Panc1 (cell line): Measurements from ENCODE around the gene NINJ2. TPM values are rescaled to one million over a fixed set of nuclear protein-coding genes. Genes with fewer than 3 reads are reported as not detected.

Experiments
- ATAC-seq: fragments of 200-7000 bp; cut with Tn5 transposase; 2 replicates; pipeline ENCODE4 v1.9.1; 2020; ENCODE audit warnings: mild to moderate bottlenecking, moderate library complexity
- BruUV-seq: library from RNA; stranded (reverse); fragments of 400-500 nt; replicated peaks from 2 replicates; lab custom pipeline; 2021; lab: Mats Ljungman, UMichigan
- CTCF ChIA-PET: fragments of 300-600 bp; sonication (Branson Sonifier 250); formaldehyde crosslinking; loops from one replicate; lab custom pipeline; 2022; ENCODE audit warnings: antibody characterized with exemption; lab: Charles Lee
- POLR2A ChIA-PET: fragments of 300-600 bp; sonication (Branson Sonifier 250); formaldehyde crosslinking; loops from one replicate; lab custom pipeline; 2022; ENCODE audit warnings: antibody characterized with exemption; lab: Charles Lee
- DNase-seq: peaks from one replicate; pipeline ENCODE4 v3.0.0-alpha.2; 2010; ENCODE audit warnings: low read depth, low spot score
- H3K27ac ChIP-seq: 2 replicates; pipeline ENCODE4 v1.5.1; 2011; ENCODE audit warnings: mild to moderate bottlenecking, low read length, inconsistent platforms
- H3K27me3 ChIP-seq: fragments of 200-500 bp; sonication (Bioruptor generic); 2 replicates; pipeline ENCODE4 v1.6.0; 2014; ENCODE audit warnings: low read length, inconsistent platforms; ENCODE audit not compliant: control insufficient read depth, insufficient read depth
- H3K36me3 ChIP-seq: fragments of 200-500 bp; sonication (Bioruptor generic); 2 replicates; pipeline ENCODE4 v1.5.1; 2014; ENCODE audit warnings: inconsistent platforms, mild to moderate bottlenecking, low read length, moderate library complexity; ENCODE audit not compliant: control insufficient read depth, insufficient read depth
- H3K4me1 ChIP-seq: 2 replicates; pipeline ENCODE4 v1.5.1; 2011; ENCODE audit warnings: inconsistent platforms, mild to moderate bottlenecking, low read length, moderate library complexity; ENCODE audit not compliant: control insufficient read depth, insufficient read depth
- H3K4me3 ChIP-seq, 2 experiments: 2 replicates each; pipeline ENCODE4 v1.5.1; 2011 to 2012; ENCODE audit warnings: low read depth in 2 of 2, low read length in 2 of 2, mild to moderate bottlenecking in 2 of 2, inconsistent platforms in 1 of 2, moderate library complexity in 1 of 2
- H3K9me3 ChIP-seq: fragments of 200-500 bp; sonication (Bioruptor generic); 2 replicates; pipeline ENCODE4 v1.5.1; 2014; ENCODE audit warnings: low read depth, mild to moderate bottlenecking, inconsistent platforms, low read length, moderate library complexity; ENCODE audit not compliant: control insufficient read depth, insufficient read depth
- CTCF ChIP-seq: fragments of 450-650 bp; IDR thresholded peaks from 2 replicates; pipeline ENCODE4 v1.5.1; 2017; ENCODE audit warnings: mild to moderate bottlenecking
- POLR2AphosphoS5 ChIP-seq: IDR thresholded peaks from 2 replicates; pipeline ENCODE4 v1.6.1; 2012; ENCODE audit warnings: mild to moderate bottlenecking, low read depth, low read length, moderate library complexity
- REST ChIP-seq, 2 experiments: IDR thresholded peaks; 2 replicates each; pipeline ENCODE4 v1.6.1; 2011 to 2012; ENCODE audit warnings: low read depth in 2 of 2, control low read depth in 1 of 2, low read length in 1 of 2, mild to moderate bottlenecking in 1 of 2, moderate library complexity in 1 of 2; ENCODE audit not compliant: insufficient read depth in 1 of 2
- SIN3A ChIP-seq: IDR thresholded peaks from 2 replicates; pipeline ENCODE4 v1.6.1; 2012; ENCODE audit warnings: low read depth, mild to moderate bottlenecking, low read length, moderate library complexity, borderline replicate concordance; ENCODE audit not compliant: insufficient read depth
- TCF7L2 ChIP-seq: IDR thresholded peaks from 2 replicates; pipeline ENCODE4 v1.6.1; 2011; ENCODE audit warnings: mild to moderate bottlenecking, low read depth, low read length, inconsistent platforms
- in situ Hi-C: cut with HindIII; loops from 2 replicates; pipeline ENCODE4 v1.10.0; 2016; ENCODE audit warnings: low sequenced_read_pairs, low pct_unique_long_range_greater_than_20kb
- intact Hi-C: fragments of 100-400 bp; cut with micrococcal nuclease; formaldehyde crosslinking; loops from one replicate; pipeline ENCODE4 v1.10.0; 2022; ENCODE audit not compliant: unreplicated experiment
- total RNA-seq: library from RNA; stranded (reverse); gene quantifications from one replicate; pipeline ENCODE4 v1.2.1, GENCODE V29; 2021; ENCODE audit not compliant: unreplicated experiment

Gene NINJ2
- total RNA-seq, 1 experiment from 2014 or later: 1.9 TPM

GRCh38 chr12:588646-589045 is 74.6 kb downstream of the NINJ2 start:
- in situ Hi-C loops: no loop called here
- H3K27ac ChIP-seq: 0 out of 2 replicates have a peak overlapping the region, but pooled peaks have one; percentile 29
- CTCF ChIA-PET: no interaction called here
- no TSS peak for BruUV-seq
- POLR2A ChIA-PET: no interaction called here
- no peaks in the 10 kb centered on the region for H3K9me3 ChIP-seq
- intact Hi-C loops: no loop called here
- TF ChIP-seq SIN3A: no peak
- no peak for TF ChIP-seq TCF7L2
- no peak for TF ChIP-seq CTCF
- no peak for TF ChIP-seq POLR2AphosphoS5
- no peak for TF ChIP-seq REST (IDR thresholded peaks at IDR 0.05; ENCODE audit: insufficient read depth in 1 of 2, low read depth in 2 of 2, low read length in 1 of 2)
- peaks cover 8% of the 10 kb centered on the region for H3K4me1 ChIP-seq
- no peak for ATAC-seq
- no peak for DNase-seq
- H3K36me3 ChIP-seq: no peaks in the 10 kb centered on the region
- H3K4me3 ChIP-seq: no peak overlapping the region
- H3K27me3 ChIP-seq: no peaks in the 10 kb centered on the region

- ATAC-seq: no peak
Measured at GRCh38 chr12:588024-588322, 75.3 kb downstream of the NINJ2 start.

More at GRCh38 chr12:588024-588322, 75.3 kb downstream of the NINJ2 start:
- DNase-seq: no peak
- BruUV-seq: no TSS peak
- no peak overlapping the region for H3K27ac ChIP-seq
- TF ChIP-seq TCF7L2: no peak
- no peak for TF ChIP-seq POLR2AphosphoS5
- TF ChIP-seq SIN3A: no peak
- TF ChIP-seq REST (IDR thresholded peaks at IDR 0.05; ENCODE audit: insufficient read depth in 1 of 2, low read depth in 2 of 2, low read length in 1 of 2): no peak
- no peak for TF ChIP-seq CTCF
- CTCF ChIA-PET: no interaction called here
- H3K27me3 ChIP-seq: no peaks in the 10 kb centered on the region
- intact Hi-C loops (no loop called here), in situ Hi-C loops (no loop called here)
- peaks cover 12% of the 10 kb centered on the region for H3K4me1 ChIP-seq
- no peaks in the 10 kb centered on the region for H3K9me3 ChIP-seq
- POLR2A ChIA-PET: no interaction called here
- no peaks in the 10 kb centered on the region for H3K36me3 ChIP-seq
- no peak overlapping the region for H3K4me3 ChIP-seq
